Stimulated activated CD8-positive, alpha-beta memory T cell treated with anti-CD3 and anti-CD28 coated beads, Interleukin-2, amount 100 ng/mL, for 1 hour (primary cell): ENCODE measurements around the gene LMO2.
"Not testable (repeated sequence)": the region's sequence is repeated elsewhere in the genome, so short reads cannot be mapped to it uniquely, and the experiment has no call there.

Source experiments
- DNase-seq, 2 donors: peaks; one replicate each; pipeline ENCODE4 v3.0.0-alpha.2; 2020; ENCODE audit warnings: low read depth in 2 of 2

The LMO2 gene

GRCh38 chr11:33891714-33892327 lies at the start of gene LMO2:
Gene LMO2 (minus strand): TSS chr11:33892076. CDS start chr11:33869716, 22,360 bp downstream.
- no peak for DNase-seq

- DNase-seq, result no peak
Measured at GRCh38 chr11:33940538-33940815, 48.6 kb upstream of the LMO2 start.

- no peak for DNase-seq
Measured at GRCh38 chr11:33936725-33937604, 45.1 kb upstream of the LMO2 start.

- DNase-seq, result no peak
Measured at GRCh38 chr11:33935461-33936456, 43.9 kb upstream of the LMO2 start.

GRCh38 chr11:33935005-33935404 lies 43.1 kb upstream of the LMO2 start:
- DNase-seq, result no peak

GRCh38 chr11:33934450-33934849 lies 42.6 kb upstream of the LMO2 start:
- DNase-seq, result no peak

GRCh38 chr11:33933602-33934001 lies 41.7 kb upstream of the LMO2 start:
- DNase-seq, result no peak

- DNase-seq, result no peak
Measured at GRCh38 chr11:33932721-33933120, 40.8 kb upstream of the LMO2 start.

GRCh38 chr11:33931739-33932366 lies 40.0 kb upstream of the LMO2 start:
- not testable (repeated sequence) for DNase-seq

GRCh38 chr11:33931067-33931466 lies 39.2 kb upstream of the LMO2 start:
- no peak for DNase-seq

- no peak for DNase-seq
Measured at GRCh38 chr11:33930317-33931021, 38.6 kb upstream of the LMO2 start.

GRCh38 chr11:33928564-33928963 lies 36.7 kb upstream of the LMO2 start:
- no peak for DNase-seq

GRCh38 chr11:33926671-33927552 lies 35.0 kb upstream of the LMO2 start:
- DNase-seq, result no peak

- DNase-seq, result no peak
Measured at GRCh38 chr11:33924341-33924740, 32.5 kb upstream of the LMO2 start.

GRCh38 chr11:33923626-33924025 lies 31.8 kb upstream of the LMO2 start:
- DNase-seq, result no peak

- DNase-seq, result no peak
Measured at GRCh38 chr11:33920838-33921613, 29.1 kb upstream of the LMO2 start.

GRCh38 chr11:33919645-33920044 lies 27.8 kb upstream of the LMO2 start:
- no peak for DNase-seq

GRCh38 chr11:33917402-33917801 lies 25.5 kb upstream of the LMO2 start:
- DNase-seq, result not testable (repeated sequence)

- DNase-seq, result no peak
Measured at GRCh38 chr11:33916736-33917135, 24.9 kb upstream of the LMO2 start.
